GM18526 (cell line): ENCODE measurements around the gene ZNF787.

Experiments
- POLR2A ChIP-seq: IDR thresholded peaks from 3 replicates; pipeline ENCODE4 v1.6.1; 2011; ENCODE audit not compliant: insufficient read length; ENCODE audit errors: extremely low read depth

The ZNF787 gene

GRCh38 chr19:56133858-56134653, 13.0 kb upstream of the ZNF787 start:
- no peak for TF ChIP-seq POLR2A

DNA sequence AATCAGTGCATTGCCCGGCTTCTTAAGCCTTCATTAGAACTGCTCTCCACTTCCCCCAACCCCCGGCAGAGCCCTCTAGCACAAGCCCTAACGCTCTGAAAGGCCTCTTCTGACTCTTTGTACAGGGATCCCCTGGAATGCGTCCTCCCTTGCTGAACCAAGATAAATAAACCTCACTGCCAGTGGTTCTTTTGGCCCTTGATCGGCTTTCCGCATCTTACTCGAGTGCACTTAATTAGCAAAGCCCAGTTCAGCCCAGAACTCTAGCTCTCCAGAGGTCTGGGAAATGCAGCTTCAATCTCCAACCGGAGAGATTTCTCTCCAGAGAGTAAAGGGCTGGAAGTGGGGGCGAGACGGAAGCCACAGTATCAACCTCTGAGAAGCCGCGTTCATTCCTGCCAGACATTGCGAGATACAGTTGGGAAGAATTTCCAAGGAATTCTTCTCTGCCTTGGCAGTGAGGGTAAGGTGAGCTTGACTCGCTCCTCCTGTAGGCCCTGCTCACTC, 11.3 kb upstream of the ZNF787 start:
- no peak for TF ChIP-seq POLR2A

- TF ChIP-seq POLR2A: no peak
Observed at GRCh38 chr19:56131651-56132050, 10.6 kb upstream of the ZNF787 start.

DNA sequence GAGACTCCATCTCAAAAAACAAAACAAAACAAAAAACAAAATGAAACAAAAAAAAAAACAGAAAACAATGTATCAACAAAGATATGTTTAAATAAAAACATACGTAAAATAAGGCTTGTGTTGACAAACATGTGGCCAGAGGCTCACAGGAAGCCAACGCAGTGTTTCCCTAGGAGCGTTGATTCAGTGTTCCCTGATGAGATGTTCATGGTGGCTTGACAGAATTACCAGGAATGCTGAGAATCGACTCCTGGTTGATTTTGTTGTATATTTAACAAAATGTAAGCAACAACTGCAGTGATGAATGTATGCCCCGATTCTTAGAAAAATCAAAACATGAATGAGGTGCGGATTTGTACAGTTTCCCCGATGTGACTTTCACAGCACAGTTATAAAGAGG, 8.9 kb upstream of the ZNF787 start:
- no peak for TF ChIP-seq POLR2A

- TF ChIP-seq POLR2A: no peak
Observed at GRCh38 chr19:56126983-56127780, 6.1 kb upstream of the ZNF787 start.

DNA sequence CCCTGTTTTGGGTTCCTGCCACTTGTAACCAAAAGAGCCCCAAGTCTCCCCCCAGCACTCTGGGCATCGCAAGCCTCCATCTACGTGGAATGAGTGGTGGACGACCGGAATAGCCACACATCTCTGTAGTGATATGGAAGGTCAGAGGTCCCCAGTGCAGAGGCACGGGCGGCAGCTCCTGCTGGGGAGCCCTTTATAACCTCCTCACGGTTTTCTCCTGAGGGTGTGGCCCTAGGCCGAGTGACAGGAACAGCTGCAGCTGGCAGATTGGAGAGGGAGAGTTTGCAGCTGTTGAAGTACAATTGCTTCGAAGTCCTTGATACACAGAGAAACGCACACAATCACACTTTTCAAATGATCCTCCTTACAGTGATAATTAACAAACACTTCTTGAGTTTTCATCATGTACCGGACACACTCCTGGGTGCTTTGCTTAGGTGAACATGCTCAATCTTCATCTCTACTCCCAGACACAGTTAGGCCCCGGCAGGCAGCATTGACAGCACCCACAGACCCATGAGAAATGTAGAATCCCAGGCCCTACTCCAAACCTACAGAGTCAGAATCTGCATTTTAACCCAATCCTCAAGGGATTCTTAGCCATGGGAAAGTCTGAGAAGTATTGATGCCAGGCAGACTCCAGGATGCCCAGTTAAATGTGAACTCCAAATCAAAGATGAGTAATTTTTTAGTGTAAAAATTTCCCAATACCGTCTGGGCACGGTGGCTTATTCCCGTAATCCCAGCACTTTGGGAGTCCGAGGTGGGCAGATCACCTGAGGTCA, 4.9 kb upstream of the ZNF787 start:
- TF ChIP-seq POLR2A: no peak

DNA sequence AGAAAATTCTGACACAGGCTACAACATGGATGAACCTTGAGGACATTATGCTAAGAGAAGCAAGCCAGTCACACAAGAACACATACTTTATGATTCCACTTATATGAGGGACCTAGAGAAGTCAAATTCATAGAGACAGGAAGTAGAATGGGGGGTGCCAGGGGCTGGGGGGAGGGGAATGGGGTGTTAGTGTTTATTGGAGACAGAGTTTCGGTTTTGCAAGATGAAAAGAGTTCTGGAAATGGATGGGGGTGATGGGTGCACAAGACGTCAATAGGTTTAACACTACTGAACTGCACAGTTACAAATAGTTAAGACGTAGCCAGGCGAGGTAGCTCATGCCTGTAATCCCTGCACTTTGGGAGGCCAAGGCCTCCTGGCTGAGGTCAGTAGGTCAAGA, 3.5 kb upstream of the ZNF787 start:
- TF ChIP-seq POLR2A: no peak

- no peak for TF ChIP-seq POLR2A
Observed at GRCh38 chr19:56123266-56123891, 2.3 kb upstream of the ZNF787 start.

DNA sequence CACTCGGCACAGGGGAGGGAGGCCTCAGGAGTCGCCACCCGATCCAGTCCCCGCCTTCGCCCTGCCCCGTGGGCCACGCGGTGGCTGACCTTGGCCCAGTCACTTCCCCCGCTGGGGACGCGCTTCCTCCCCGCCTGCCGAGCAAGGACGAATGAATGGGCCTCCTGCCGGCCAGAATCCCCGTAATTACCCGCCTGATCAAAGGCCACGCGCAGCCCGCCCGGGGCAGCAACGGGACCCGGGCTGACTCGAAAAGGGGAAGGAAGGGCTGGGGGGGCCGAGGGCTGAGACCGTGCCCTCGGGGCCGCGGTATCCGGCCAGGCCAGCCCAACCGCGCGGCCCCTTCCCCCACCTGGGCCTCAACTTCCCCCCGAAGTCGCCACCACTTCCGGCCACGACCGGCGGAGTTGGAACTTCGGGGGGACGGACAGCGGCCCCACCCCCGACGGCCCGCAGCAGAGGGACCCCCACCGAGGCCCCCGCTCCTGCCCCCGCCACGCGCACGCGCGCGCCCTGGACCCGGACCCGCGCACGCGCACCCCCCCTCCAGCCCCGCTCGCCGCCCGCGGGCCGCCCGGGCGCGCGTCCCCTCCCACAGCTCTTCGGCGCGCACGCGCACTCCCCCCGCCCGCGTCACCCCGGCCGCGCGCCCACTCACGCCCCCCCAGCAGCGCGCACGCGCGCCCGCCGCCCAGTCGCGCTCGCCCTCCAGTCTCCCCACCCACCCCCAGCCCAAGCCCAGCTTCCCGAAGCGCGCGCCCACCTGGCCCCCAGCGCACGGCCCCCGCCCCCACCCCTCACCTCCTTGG, 520 bp downstream of the ZNF787 start:
- peak; percentile 34 for TF ChIP-seq POLR2A

GRCh38 chr19:56120002-56120370, 1.1 kb downstream of the ZNF787 start:
- TF ChIP-seq POLR2A: no peak

- TF ChIP-seq POLR2A: no peak
Observed at GRCh38 chr19:56119582-56119978, 1.5 kb downstream of the ZNF787 start.

GRCh38 chr19:56118666-56119581, 2.2 kb downstream of the ZNF787 start:
- no peak for TF ChIP-seq POLR2A

DNA sequence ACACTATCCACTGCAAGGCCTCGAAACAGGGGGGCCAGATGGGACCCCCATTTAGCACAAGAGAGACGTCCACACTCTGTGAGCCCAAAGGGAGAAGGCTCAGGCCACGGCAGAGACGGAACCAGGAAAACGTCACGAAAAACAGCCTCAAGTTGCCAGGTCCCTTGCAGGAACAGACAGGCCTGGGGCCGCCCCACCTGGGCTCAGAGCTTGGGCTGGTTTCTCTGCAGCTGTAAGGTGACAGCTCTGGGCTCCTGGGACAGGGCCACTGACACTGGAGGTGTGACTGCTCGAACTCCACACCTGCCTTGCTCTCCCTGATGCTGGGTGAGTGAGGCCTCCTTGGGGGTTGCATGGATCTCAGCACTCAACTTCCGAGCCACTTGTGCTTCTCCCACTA, 3.2 kb downstream of the ZNF787 start:
- TF ChIP-seq POLR2A: no peak
